ENCODE results near the gene TBX1. TPM values are rescaled to one million over a fixed set of nuclear protein-coding genes. Genes with fewer than 3 reads are reported as not detected.
"Not testable (repeated sequence)": the region's sequence is repeated elsewhere in the genome, so short reads cannot be mapped to it uniquely, and the experiment has no call there.

The TBX1 gene
- polyA plus RNA-seq, 1 donor = 0.42 TPM

- DNase-seq = no peak
Measured at GRCh38 chr22:19723232-19723982, 37.2 kb upstream of the TBX1 start, which contains the start of gene GP1BB. Gene GP1BB, plus strand, starts transcription at chr22:19723539. Its CDS starts 31 bp downstream, at chr22:19723570.

- DNase-seq = no peak
Measured at GRCh38 chr22:19723983-19724827, 36.4 kb upstream of the TBX1 start.

- no peak for DNase-seq
Measured at GRCh38 chr22:19724927-19725661, 35.5 kb upstream of the TBX1 start.

GRCh38 chr22:19726064-19726788 is 34.4 kb upstream of the TBX1 start:
- not testable (repeated sequence) for DNase-seq

- no peak for DNase-seq
Measured at GRCh38 chr22:19727310-19728150, 33.0 kb upstream of the TBX1 start.

GRCh38 chr22:19728271-19728670 is 32.3 kb upstream of the TBX1 start:
- no peak for DNase-seq

GRCh38 chr22:19728836-19729235 is 31.7 kb upstream of the TBX1 start:
- no peak for DNase-seq

GRCh38 chr22:19729507-19729906 is 31.1 kb upstream of the TBX1 start:
- DNase-seq = no peak

- DNase-seq = no peak
Measured at GRCh38 chr22:19730198-19730597, 30.4 kb upstream of the TBX1 start.

- DNase-seq = peak; percentile 81
Measured at GRCh38 chr22:19730655-19731360, 29.8 kb upstream of the TBX1 start.

- no peak for DNase-seq
Measured at GRCh38 chr22:19731361-19732135, 29.0 kb upstream of the TBX1 start.

- DNase-seq = no peak
Measured at GRCh38 chr22:19732403-19733113, 28.0 kb upstream of the TBX1 start.

- DNase-seq = no peak
Measured at GRCh38 chr22:19733755-19734154, 26.8 kb upstream of the TBX1 start.

GRCh38 chr22:19734163-19734562 is 26.4 kb upstream of the TBX1 start:
- no peak for DNase-seq

- DNase-seq = no peak
Measured at GRCh38 chr22:19734837-19735382, 25.7 kb upstream of the TBX1 start.

GRCh38 chr22:19735665-19736510 is 24.7 kb upstream of the TBX1 start:
- DNase-seq = no peak

Data from left kidney (tissue), 2 donors.